GM12878 (cell line): ENCODE data around the gene TFDP1.
"Not testable (repeated sequence)": the region's sequence is repeated elsewhere in the genome, so short reads cannot be mapped to it uniquely, and the experiment has no call there.

Experiments
- BCL3 ChIP-seq: IDR thresholded peaks from 2 replicates; pipeline ENCODE4 v1.6.1; 2011; ENCODE audit warnings: borderline replicate concordance, low read depth, mild to moderate bottlenecking, moderate library complexity, low read length; ENCODE audit not compliant: insufficient read depth, poor library complexity, severe bottlenecking
- CTCF ChIP-seq, 3 experiments: IDR thresholded peaks in 2 of 3; conservative IDR thresholded peaks in 1 of 3; 2 replicates each; pipeline ENCODE4 v1.5.1; 2011; ENCODE audit warnings: low read depth in 3 of 3, low read length in 3 of 3, mild to moderate bottlenecking in 3 of 3, control low read depth in 2 of 3, moderate library complexity in 2 of 3, inconsistent platforms in 1 of 3, mixed read lengths in 1 of 3; ENCODE audit not compliant: control insufficient read depth in 2 of 3, insufficient read depth in 1 of 3; ENCODE audit errors: extremely low read depth in 1 of 3
- E2F4 ChIP-seq: IDR thresholded peaks from 2 replicates; pipeline ENCODE4 v1.6.1; 2012; ENCODE audit warnings: low read depth, low read length, improper control_type of control experiment
- EP300 ChIP-seq, 2 experiments: fragments of 150-350 bp in 1 of 2; IDR thresholded peaks; 2 replicates each; pipeline ENCODE4 v1.6.1; 2011 to 2012; ENCODE audit warnings: low read depth in 2 of 2, low read length in 2 of 2, borderline replicate concordance in 1 of 2, improper control_type of control experiment in 1 of 2, inconsistent platforms in 1 of 2; ENCODE audit not compliant: control insufficient read depth in 1 of 2
- FOS ChIP-seq: IDR thresholded peaks from 3 replicates; pipeline ENCODE4 v1.6.1; 2011; ENCODE audit warnings: borderline replicate concordance; ENCODE audit not compliant: insufficient read length; ENCODE audit errors: extremely low read depth
- GABPA ChIP-seq: IDR thresholded peaks from 2 replicates; pipeline ENCODE4 v1.6.1; 2014; ENCODE audit warnings: antibody characterized with exemption, low read depth, mild to moderate bottlenecking, inconsistent platforms
- HDGF ChIP-seq: fragments of 450-650 bp; IDR thresholded peaks from 2 replicates; pipeline ENCODE4 v1.6.1; 2016; ENCODE audit warnings: antibody characterized with exemption
- RB1 ChIP-seq: fragments of 450-650 bp; formaldehyde crosslinking; IDR thresholded peaks from 2 replicates; pipeline ENCODE4 v1.6.1; 2017; ENCODE audit warnings: mild to moderate bottlenecking, borderline replicate concordance
- RCOR1 ChIP-seq: conservative IDR thresholded peaks from 2 replicates; pipeline ENCODE4 v1.6.1; 2012; ENCODE audit warnings: low read depth, low read length, improper control_type of control experiment
- REST ChIP-seq: IDR thresholded peaks from 2 replicates; pipeline ENCODE4 v1.6.1; 2012; ENCODE audit warnings: mild to moderate bottlenecking, low read depth, low read length
- SP1 ChIP-seq: IDR thresholded peaks from one replicate; pipeline ENCODE4 v1.6.1; 2011; ENCODE audit warnings: low read depth, low read length
- TCF12 ChIP-seq: IDR thresholded peaks from 2 replicates; pipeline ENCODE4 v1.6.1; 2011; ENCODE audit warnings: low read depth, mild to moderate bottlenecking, low read length
- ZNF274 ChIP-seq: IDR thresholded peaks from one replicate; pipeline ENCODE4 v1.8.0; 2011; ENCODE audit not compliant: insufficient read length, insufficient read depth

GRCh38 chr13:113624640-113625304 is 40.2 kb downstream of the TFDP1 start:
- TF ChIP-seq REST; FOS; CTCF (IDR thresholded peaks at IDR 0.05 in 2 of 3, conservative IDR thresholded peaks at IDR 0.05 in 1 of 3; ENCODE audit: control insufficient read depth in 2 of 3, extremely low read depth in 1 of 3, insufficient read depth in 1 of 3, low read depth in 3 of 3, low read length in 3 of 3); SP1; HDGF; GABPA; ZNF274; RCOR1; RB1; EP300 (IDR thresholded peaks at IDR 0.05; ENCODE audit: borderline replicate concordance in 1 of 2, control insufficient read depth in 1 of 2, low read depth in 2 of 2, low read length in 2 of 2); TCF12; E2F4; BCL3: not testable (repeated sequence)
